Forelimb muscle (tissue), 1 donor: ENCODE results near the gene TRAF2. TPM values are rescaled to one million over a fixed set of nuclear protein-coding genes. Genes with fewer than 3 reads are reported as not detected.
"Not testable (repeated sequence)": the region's sequence is repeated elsewhere in the genome, so short reads cannot be mapped to it uniquely, and the experiment has no call there.

Experiments
- DNase-seq: peaks from one replicate; pipeline ENCODE4 v3.0.0-alpha.2; 2013; ENCODE audit warnings: low read depth
- polyA plus RNA-seq: library from polyadenylated mRNA; unstranded; fragments of 120-200 nt; gene quantifications from one replicate; pipeline ENCODE4 v1.2.1, GENCODE V29; 2013; ENCODE audit not compliant: insufficient read length

The TRAF2 gene
- polyA plus RNA-seq, 1 donor, result 11.0 TPM

DNA sequence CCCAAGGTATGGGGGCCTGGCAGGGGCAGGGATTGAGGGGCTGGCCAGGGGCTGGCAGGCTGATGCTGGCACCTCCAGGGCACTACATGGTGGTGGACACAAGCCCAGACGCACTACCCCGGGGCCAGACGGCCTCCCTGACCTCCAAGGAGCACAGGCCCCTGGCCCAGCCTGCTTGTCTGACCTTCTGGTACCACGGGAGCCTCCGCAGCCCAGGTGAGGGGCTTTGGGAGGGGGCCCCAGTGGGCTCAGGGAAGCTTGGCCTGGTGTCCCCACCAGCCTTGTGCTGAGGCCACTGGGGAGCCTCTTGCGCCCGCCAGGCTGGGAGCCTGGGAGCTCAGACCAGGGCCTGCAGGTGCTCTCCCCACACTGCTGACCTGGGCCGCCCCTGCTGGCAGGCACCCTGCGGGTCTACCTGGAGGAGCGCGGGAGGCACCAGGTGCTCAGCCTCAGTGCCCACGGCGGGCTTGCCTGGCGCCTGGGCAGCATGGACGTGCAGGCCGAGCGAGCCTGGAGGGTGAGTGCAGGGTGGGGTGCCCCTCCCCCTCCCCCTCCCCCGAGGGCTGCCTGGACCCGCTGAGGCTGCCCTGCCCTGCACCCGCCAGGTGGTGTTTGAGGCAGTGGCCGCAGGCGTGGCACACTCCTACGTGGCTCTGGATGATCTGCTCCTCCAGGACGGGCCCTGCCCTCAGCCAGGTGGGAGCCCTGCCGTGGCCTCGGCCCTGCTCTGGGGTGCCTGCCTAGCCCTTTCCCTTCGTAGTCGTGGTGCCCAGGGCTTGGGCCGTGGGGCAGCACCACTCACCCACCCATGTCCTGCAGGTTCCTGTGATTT lies 28.5 kb upstream of the TRAF2 start:
- no peak for DNase-seq

DNA sequence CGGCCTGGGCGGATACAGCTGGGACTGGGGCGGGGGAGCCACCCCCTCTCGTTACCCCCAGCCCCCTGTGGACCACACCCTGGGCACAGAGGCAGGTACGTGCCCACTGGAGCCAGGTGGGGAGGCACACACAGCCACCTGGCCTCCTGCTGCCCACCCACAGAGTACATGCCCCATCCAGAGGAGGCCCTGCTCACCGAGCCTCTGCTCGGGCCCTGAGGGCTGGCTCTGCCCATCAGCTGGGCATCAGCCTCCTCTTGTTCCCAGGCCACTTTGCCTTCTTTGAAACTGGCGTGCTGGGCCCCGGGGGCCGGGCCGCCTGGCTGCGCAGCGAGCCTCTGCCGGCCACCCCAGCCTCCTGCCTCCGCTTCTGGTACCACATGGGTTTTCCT lies 27.9 kb upstream of the TRAF2 start:
- no peak for DNase-seq

DNA sequence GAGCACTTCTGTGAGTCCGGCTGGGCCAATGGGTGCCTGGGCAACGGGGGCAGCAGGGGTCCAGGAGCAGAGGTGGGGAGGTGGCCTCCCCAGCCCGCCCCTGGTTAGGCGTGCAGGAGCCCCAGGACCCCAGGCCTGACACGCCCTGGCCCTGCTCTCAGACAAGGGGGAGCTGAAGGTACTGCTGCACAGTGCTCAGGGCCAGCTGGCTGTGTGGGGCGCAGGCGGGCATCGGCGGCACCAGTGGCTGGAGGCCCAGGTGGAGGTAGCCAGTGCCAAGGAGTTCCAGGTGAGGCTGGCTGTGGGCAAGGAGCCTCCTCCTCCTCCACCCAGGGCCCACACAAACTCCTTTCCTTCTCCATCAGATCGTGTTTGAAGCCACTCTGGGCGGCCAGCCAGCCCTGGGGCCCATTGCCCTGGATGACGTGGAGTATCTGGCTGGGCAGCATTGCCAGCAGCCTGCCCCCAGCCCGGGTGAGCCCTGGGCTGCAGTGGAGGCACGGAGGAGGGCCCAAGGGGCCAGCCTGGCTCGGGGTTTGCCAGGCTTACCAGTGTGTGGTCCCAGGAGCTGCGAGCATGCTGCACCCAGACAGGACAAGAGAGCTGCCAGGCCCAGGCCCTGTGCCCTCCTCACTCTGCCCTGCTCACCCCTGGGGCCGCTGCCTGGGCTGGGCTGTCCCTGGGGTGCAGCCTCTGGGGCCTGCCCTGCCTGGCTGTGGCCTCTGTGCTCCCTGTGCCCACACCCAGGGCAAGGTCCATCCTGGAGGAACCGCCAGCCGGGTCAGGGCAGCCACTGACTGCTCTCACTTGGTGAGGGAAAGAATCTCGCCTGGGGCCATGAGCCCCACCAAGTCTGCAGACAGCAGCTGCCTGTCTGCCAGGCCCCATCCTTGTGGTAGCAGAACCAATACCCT lies 27.2 kb upstream of the TRAF2 start:
- DNase-seq, result no peak

DNA sequence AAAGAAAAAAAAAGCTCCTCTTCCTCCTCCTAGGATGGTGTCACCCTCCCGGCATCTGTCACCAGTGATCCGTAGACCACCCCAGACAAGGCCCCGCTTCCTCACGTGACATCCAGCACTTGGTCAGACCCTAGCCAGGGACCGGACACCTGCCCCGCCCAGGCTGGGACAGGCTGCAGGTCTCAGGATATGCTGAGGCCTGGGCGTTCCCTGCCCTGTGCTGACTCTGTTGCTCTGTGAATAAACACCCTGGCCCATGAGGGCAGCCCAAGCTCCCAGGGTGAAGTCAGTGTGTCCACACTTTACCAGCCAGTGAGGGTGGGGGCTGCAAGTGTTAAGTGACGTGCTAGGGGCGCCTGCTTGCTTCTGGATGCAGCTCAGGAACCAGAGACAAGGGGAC lies 25.8 kb upstream of the TRAF2 start:
- DNase-seq, result no peak

DNA sequence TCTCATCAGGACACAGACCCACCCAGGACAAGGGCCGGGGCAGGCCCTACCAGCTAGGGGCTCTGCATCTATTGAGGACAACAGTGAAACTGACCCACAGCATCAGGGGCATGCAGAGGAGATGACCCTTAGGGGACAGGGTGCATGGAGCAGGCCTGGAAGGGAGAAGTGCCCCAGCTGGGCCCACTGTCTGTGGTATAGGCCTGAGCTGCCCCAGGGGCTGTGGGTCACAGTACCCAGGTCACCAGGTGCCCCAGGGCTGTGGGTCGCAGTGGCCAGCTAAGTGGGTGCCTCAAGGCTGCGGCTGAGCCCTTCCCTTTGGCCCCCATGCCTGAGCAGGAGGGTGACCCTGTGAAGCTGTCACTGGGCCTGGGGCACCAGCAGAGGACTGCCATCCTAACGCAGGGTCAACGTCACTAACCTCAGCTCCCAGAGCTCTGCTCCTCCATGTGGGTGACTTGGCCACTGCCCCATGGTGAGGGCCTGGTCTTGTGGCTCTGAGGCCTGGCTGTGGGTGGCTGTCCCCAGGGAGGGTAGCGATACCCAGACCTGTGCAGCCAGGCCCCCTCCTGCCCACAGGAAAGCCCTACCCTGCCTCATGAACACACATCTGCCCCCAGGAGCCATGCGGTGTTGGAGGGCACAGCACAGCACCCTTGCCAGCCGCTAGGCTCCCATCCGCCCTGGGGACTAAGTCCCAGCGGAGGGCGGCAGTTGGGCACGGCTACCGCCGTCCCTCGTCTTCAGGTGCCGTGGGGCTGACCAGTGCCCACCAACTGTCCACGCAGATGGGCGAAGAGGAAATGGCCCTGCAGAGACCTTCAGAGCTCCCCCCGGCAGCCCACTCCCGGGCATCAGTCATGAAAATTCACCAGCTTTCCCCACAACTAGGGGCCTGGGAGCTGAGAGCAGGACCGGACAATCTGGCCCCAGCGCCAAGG lies 25.1 kb upstream of the TRAF2 start:
- no peak for DNase-seq

DNA sequence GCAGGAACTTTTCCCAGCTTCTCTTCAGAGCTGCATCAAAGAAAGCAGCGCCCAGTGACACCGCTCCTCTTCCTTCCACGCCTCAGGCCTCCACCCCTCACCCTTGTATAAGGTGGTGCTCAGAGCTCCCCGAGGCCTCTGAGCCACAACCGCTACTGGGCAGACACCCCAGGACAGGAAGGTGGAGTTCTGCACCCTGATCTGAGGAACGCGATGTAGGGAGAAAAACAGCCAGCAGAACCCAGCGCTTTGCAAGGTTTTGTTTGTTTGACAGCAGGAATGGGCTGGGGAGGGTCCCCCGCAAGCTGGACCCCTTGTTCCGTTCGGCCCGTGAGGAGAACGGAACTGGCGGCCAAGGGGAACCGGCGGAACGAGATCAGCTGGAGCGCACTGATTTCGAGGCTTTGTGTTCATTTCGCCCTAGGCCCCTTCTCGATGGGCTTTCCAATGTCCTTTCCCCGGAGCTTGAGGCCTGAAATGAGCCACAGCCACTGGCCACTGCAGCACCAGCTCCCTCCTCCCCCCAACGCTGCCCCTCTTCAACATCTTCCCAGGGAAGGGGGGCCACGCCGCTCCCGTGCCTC lies 24.4 kb upstream of the TRAF2 start:
- DNase-seq, result no peak

DNA sequence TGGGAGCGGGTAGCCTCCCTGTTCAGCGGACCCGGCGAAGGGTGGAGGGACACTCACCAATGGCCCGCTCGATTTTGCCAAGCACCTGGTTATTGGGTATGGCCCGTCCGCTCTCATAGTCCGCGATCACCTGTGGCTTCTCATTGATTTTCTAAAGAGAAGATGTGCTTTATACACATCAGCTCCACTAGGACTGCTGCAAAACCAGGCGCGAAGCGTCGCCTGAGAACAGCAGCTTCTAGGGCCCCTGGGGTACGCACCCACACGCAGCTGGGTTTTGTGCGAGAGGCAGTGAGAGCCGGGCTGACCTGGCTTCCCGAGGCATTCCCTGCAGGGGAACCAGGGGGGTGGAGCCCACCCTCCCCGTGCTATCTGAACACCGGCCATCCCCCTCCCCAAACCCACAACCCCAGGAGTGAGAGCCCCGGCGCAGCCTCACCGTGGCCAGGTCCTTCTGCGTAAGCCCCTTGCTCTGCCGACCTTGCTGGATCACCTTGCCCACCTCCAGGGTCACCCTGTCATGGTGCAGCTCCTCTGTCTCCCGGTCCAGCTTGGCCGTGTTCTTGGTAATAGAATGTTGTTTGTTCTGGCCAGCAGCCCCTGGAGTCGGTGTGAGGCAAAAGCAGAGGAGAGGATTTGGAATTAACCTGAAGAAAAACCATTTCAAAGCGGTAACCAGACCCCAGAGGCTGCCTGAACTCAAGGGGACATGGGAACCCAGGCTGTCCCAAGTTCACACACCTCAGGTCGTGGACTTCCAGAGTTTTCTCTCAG lies 23.3 kb upstream of the TRAF2 start:
- no peak for DNase-seq

DNA sequence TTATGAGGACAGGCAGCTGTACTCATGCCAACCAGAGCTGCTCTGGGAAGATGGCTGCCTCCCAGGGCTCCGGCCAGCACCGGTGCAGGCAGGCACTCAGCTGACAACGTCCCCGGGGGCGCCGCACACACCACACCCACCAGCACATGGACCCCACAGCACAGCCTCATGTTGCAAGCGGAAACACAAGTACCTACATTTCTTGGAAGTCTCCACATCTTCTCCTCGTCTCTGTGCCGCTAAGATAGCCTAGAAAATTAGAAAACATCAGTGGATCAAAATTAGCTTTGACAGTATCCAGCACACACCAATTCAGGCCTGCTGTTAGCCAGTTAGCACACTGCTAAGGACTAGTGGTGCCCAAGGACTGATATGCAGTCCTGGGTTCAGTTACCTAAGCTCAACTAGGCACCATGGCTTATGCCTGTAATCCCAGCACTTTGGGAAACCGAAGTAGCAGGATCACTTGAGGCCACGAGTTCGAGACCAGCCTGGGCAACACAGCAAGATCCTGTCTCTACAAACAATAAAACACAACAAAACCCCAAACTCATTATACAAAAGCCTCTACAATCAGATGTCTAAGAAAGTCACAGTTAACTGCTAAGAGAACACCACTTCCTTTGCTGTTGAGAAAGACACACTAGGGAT lies 22.6 kb upstream of the TRAF2 start:
- DNase-seq, result no peak

DNA sequence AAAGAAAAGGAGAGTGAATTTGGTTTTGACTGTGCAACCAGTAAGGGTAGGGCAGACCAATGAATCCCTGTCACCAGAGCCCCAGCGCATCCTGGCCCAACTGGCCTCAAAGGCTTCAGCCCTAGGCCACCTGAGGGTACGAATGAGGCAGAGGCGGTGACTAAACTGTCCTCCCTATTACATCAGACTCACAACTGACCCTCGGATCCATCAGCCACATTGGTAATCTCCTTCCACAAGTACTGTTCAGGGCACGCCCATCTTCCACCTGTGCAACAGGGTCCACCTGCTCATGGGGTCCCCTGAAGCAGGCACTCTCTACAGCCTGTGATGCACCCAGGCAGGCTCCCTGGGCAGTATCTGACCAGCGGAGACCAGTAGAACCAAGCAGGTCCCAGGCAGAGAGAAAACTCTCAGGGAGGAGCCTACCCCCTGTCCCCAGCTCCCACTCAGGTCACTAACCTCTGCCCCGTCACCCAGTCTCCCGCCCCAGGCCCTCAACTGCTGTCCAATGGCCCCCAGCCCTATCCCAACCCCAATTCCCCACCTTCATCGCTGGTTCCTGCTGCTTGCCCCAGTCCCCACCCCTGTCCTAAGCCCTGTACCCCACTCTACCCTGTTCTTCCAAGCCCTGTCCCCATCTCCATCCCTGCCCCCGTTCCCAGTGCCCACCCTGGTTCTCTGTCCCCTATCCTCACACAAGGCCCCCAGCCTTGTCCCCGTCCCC lies 21.1 kb upstream of the TRAF2 start:
- no peak for DNase-seq

DNA sequence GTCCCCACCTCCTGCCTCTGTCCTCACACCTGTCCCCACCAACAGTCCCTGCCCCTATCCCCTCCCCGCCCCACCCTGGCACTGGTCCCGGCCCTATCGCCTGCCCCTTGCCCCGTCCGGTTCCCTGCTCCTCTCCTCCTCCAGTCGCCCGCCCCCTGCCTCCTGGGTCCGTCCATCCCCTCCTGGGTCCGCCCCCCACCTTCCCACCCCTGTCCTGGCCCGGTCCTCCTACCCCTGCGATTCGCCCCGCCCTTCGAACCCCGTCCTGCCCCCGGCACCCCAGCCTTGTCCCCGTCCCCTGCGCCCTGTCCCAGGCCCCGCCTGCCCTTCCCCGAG lies 20.6 kb upstream of the TRAF2 start:
- DNase-seq, result no peak

DNA sequence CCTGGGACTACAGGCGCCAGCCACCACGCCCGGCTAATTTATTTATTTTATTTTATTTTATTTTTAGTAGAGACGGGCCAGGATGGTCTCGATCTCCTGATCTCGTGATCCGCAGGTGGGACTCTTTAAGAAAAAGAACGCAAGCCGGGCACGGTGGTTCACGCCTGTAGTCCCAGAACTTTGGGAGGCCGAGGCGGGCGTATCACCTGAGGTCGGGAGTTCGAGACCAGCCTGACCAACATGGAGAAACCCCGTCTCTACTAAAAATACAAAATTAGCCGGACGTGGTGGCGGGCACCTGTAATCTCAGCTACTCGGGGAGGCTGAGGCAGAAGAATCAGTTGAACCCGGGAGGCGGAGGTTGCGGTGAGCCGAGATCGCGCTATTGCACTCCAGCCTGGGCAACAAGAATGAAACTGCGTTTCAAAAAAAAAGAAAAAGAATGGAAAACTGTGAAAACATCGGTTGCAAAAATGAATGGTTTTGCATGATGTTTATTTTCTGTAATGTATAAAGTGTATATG lies 19.4 kb upstream of the TRAF2 start:
- DNase-seq, result not testable (repeated sequence)

DNA sequence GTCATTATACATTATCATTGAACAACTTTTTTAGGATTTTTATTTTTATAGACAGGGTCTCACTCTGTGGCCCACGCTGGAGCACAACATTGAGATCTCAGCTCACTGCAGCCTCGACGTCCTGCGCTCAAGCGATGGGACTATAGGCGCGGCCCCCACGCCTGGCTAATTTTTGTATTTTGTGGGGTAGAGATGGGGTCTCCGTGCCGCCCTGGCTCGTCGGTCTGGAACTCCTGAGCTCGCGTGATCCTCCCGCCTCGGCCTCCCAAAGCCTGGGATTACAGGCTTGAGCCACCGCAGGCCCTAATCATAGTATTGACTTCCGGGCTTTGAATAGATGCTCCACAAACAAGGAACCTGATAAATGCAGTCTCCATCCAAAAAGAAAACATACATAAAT lies 18.8 kb upstream of the TRAF2 start:
- DNase-seq, result no peak

DNA sequence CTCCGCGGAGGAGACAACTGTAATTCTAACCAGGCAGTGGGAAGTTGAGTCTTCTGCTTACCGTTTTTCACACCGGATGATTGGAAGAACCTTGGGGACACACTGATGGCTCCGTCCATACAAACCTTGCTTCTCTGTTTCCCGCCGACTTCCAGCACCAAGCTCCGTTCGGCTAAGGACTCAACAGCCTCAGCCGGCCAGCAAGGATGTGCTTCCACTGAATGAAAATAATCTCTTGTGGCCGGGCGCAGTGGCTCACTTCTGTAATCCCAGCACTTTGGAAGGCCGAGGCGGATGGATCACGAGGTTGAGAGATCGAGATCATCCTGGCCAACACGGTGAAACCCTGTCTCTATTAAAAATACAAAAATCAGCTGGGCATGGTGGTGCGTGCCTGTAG lies 18.4 kb upstream of the TRAF2 start:
- DNase-seq, result no peak

DNA sequence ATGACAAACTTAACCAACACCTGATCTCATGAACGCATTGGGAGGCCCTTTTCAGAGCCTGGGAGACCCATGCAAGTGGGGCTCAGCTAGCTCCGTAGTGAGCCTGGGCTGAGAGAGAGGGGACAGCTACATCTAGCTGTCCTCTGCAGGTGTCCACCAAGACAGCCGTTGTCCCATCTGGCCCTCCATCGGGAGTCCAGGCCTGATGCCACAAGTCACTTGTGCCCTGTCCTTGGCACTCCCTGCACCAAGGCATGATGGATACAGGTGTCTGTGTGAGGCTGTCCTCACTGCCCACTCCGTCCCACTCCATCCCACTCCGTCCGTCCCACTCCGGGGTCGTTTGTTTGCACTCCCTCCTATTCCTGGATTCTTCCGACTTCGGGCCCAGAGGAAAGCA lies 17.7 kb upstream of the TRAF2 start:
- no peak for DNase-seq

DNA sequence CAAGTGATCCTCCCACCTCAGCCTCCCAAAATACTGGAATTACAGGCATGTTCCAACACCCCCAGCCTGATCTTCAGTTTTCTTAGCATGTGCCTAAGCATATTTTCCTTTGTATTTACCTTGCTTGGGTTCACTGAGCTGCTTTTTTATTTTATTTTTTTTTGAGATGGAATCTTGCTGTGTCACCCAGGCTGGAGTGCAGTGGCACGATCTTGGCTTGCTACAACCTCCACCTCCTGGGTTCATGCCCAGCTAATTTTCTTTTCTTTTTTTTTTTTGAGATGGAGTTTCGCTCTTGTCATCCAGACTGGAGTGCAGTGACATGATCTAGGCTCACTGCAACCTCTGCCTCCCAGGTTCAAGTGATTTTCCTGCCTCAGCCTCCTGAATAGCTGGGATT lies 16.7 kb upstream of the TRAF2 start:
- not testable (repeated sequence) for DNase-seq

DNA sequence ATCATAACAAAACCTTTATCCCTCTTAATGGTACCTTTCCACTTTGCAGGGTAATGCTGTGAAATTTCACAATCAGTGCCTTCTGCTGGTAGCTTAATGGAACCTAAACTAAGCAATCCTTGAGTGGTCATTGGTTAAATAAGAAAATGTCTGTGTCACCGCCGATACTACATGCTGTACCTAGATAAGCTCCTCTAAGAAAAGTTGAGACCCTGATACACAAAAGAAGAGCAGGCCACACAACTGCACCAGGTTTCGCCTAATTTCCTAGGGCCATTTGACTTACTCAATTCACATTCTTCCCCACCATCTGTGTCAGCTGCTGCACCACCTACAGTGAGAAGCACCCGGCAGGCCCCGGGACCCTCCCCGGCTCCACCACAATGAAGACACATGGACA lies 11.2 kb upstream of the TRAF2 start:
- no peak for DNase-seq

DNA sequence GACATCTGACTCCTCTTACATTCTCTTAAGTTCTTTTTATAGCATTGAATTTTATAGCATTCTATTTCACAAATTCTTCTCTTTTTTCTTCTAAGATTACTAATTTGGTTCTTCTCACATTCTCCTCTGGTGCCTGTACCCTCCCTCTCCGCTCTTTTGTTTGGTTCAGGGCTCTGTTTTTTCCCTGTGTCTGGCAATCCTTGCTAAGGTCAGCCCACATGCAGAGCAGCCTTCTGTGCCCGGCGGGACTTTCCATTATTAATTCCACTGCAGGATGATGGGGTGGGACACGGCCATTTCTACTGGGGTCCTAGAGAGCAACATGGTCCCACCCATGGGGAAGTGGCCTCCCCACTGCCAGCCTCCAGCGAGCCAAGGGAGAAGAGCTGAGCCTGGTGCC lies 9.8 kb upstream of the TRAF2 start:
- no peak for DNase-seq

DNA sequence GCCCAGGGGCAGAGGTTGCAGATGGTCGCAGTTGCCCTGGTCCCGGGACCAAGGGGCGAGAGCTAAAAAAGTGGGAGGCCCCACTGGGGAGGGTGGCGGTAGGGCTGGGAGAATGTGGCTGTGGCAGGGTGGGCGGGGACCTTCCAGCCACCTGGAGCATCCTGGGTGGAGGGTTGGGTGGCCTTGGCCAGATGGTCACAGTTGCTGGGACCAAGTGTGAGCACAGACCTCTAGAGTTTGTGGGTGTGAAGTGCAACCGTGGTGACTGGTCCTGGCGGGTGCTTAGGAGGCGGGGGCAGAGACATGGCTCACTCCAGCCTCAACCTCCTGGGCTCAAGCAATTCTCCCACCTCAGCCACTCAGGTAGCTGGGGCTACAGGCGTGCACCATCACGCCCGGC lies 5.7 kb upstream of the TRAF2 start:
- DNase-seq, result no peak

DNA sequence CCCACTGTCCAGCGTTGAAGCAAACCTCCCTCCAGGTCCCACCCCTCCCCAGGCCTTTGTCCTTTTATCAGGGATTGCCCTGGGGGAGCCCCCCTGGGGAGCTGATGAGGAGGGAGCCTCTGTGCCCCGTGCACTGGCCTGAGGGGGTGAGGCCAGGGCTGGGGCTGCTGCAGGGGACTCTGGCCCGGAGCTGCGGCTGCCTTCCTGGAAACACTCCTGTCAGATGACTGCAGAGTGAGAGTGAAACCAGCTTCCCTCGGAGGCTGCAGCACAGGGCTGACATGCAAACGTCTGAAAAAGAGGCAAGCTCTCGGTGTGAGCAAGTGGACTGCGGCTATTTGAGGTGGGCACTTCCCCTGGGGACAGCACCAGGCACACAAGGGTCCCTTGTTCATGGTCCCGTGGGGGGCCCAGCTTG lies 4.6 kb upstream of the TRAF2 start:
- DNase-seq, result no peak
